Cardiac fibroblast (primary cell): ENCODE measurements around the gene MAP2K6.

ENCODE experiments used
- DNase-seq, 2 donors: peaks; one replicate each; pipeline versions ENCODE4 v3.0.0 to v3.0.0-alpha.2; 2010; ENCODE audit warnings: low read depth in 2 of 2
- H3K4me3 ChIP-seq, 2 donors: replicated peaks in 1 of 2; 1 replicate in 1 of 2; 2 replicates in 1 of 2; pipeline ENCODE4 v1.5.1; 2011; ENCODE audit warnings: low read depth in 2 of 2, low read length in 2 of 2, mild to moderate bottlenecking in 2 of 2, moderate library complexity in 1 of 2
- TF ChIP-seq, protein P1 (sequence below): IDR thresholded peaks from one replicate; pipeline ENCODE4 v1.5.1; 2011; ENCODE audit warnings: low read depth, mild to moderate bottlenecking, low read length, inconsistent platforms

MAP2K6 gene

DNA sequence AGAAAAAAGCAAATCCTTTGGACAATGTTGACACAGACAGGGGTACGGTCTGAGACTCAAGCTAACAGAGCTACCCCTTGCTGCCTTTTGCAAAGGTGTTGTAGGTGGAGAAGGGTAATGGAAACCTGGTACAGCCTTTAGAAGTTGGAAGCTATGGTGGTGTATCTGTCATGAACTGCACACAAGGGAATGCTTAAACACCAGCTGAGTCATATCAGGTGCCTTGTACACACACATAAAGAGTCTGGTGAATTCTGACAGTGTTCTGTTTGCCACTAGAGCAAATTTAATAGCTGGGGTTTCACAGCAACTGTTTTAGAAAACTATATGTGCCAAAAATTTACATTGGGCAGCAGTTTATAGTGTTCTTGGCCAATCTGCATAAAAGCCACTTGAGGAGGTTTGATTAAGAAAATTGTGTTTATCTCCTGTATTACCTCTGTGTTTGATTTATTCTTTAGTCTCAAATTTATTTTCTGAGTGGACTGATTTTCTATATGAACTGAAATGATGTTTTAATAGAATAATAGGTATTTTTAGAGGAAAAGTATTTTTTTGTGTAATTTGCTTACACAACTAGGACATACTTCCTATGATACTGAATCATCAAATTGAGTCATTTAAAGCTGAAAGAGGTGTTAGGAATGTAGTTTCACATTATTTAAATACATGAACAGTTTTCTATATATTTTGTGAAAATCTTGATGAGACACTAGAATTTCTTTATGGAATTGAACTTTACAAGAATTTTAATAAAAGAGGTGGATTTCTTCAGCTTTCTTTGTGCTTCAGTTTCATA lies 136.9 kb downstream of the MAP2K6 start:
- TF ChIP-seq, protein P1, sequence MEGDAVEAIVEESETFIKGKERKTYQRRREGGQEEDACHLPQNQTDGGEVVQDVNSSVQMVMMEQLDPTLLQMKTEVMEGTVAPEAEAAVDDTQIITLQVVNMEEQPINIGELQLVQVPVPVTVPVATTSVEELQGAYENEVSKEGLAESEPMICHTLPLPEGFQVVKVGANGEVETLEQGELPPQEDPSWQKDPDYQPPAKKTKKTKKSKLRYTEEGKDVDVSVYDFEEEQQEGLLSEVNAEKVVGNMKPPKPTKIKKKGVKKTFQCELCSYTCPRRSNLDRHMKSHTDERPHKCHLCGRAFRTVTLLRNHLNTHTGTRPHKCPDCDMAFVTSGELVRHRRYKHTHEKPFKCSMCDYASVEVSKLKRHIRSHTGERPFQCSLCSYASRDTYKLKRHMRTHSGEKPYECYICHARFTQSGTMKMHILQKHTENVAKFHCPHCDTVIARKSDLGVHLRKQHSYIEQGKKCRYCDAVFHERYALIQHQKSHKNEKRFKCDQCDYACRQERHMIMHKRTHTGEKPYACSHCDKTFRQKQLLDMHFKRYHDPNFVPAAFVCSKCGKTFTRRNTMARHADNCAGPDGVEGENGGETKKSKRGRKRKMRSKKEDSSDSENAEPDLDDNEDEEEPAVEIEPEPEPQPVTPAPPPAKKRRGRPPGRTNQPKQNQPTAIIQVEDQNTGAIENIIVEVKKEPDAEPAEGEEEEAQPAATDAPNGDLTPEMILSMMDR: no peak
- H3K4me3 ChIP-seq: no peak overlapping the region
- DNase-seq: peak in 1 of 2 donors; percentile 52

- H3K4me3 ChIP-seq: no peak overlapping the region
- DNase-seq: no peak
- TF ChIP-seq, protein P1: no peak
These were observed 138.6 kb downstream of the MAP2K6 start for GRCh38 chr17:69552986-69553667.

GRCh38 chr17:69555056-69555455 lies 140.6 kb downstream of the MAP2K6 start:
- TF ChIP-seq, protein P1: no peak
- DNase-seq: no peak
- no peak overlapping the region for H3K4me3 ChIP-seq

DNA sequence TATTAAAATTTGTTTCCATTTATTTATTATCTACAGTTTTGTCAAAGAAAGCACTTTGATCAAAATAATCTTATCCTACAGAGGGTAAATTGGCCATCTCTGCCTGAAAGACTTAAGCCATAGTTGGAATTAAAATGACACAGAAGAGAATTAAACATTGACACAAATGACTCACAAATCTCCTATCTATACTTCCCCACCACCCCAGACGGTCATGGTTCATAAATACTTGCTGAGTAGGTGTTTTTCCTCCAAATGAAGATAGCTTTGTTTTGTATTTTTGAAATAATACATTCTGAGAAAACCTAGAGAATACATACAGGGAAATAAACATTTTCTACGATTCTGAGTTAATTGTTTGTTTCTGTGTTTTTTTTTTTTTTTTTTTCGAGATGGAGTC lies 142.8 kb downstream of the MAP2K6 start:
- no peak overlapping the region for H3K4me3 ChIP-seq
- TF ChIP-seq, protein P1: no peak
- DNase-seq: no peak

DNA sequence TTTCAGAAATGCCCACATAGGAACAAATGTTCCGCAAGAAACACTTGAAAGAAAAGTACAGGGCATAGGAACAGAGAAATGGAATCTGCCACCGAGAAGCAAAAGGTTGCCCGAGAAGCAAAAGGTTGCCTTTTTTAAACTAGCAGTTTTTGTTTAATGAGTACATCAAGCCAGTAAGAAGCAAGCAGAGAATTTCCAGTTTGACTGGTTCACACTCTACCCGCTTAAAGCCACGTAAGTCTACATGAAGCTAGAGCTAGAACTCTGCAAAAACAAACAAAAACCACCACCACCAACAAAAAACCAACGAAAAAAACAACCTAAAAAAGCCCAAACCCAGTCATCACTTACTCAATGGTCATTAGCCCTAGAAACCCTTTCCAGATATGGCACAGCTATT lies 144.3 kb downstream of the MAP2K6 start:
- no peak for DNase-seq
- TF ChIP-seq, protein P1: no peak
- no peak overlapping the region for H3K4me3 ChIP-seq

DNA sequence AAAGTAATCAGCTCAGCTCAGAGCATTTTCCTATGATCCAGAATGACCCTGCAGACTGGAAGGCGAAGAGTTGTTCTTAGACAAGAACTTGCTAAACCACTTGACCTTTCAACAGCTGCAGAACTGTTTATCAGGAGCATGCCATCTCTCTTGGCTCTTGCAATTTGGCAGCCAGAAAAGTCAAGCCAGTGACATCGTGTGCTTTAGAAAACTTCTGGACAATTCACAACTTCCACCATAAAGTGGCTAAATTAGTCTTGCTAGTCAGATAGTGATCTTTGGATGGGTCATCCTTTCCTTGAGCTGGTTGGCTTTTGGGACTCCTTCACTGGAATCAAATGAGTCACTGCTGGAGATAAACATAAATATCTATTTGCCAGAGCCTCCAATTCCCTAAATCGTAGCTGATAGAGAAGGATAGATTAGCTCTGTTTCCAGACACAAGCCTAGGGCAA lies 146.5 kb downstream of the MAP2K6 start:
- TF ChIP-seq, protein P1: no peak
- no peak overlapping the region for H3K4me3 ChIP-seq
- peak in 1 of 2 donors; percentile 16 for DNase-seq
